Testis (tissue), 2 donors: Measurements from ENCODE around the gene ARFGEF3.

Experiments
- POLR2A ChIP-seq: fragments of 450-650 bp; IDR thresholded peaks from one replicate; pipeline ENCODE4 v1.6.1; 2017; ENCODE audit warnings: antibody characterized with exemption, mild to moderate bottlenecking, moderate library complexity
- TF ChIP-seq, protein P1 (sequence below), 3 experiments: fragments of 450-650 bp in 2 of 3; fragments of 200-600 bp in 1 of 3; sonication (generic) in 1 of 3; IDR thresholded peaks; one replicate each; pipeline ENCODE4 v1.5.1; 2016 to 2019; ENCODE audit warnings: antibody characterized with exemption in 3 of 3, mild to moderate bottlenecking in 2 of 3, moderate library complexity in 1 of 3

DNA sequence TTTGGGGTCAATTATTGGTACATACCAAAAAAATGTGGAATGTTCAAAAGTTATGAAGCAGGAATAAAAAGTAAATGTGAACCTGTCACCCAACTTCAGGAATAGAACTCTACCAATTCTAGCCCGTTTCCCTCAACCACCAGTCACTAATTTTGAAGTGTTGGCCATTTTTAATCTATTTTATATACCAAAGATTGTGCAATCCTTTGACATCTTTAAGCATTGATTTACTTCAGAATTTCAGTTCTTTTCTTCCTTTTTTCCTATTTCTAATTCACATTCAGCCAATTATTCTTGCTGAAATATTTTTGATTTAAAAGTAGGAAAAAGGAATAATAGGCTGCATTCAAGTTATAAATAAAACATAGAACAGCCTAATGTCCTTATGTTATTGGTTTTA is 169.0 kb downstream of the ARFGEF3 start:
- TF ChIP-seq, protein P1, sequence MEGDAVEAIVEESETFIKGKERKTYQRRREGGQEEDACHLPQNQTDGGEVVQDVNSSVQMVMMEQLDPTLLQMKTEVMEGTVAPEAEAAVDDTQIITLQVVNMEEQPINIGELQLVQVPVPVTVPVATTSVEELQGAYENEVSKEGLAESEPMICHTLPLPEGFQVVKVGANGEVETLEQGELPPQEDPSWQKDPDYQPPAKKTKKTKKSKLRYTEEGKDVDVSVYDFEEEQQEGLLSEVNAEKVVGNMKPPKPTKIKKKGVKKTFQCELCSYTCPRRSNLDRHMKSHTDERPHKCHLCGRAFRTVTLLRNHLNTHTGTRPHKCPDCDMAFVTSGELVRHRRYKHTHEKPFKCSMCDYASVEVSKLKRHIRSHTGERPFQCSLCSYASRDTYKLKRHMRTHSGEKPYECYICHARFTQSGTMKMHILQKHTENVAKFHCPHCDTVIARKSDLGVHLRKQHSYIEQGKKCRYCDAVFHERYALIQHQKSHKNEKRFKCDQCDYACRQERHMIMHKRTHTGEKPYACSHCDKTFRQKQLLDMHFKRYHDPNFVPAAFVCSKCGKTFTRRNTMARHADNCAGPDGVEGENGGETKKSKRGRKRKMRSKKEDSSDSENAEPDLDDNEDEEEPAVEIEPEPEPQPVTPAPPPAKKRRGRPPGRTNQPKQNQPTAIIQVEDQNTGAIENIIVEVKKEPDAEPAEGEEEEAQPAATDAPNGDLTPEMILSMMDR (IDR thresholded peaks at IDR 0.05): no peak
- no peak for TF ChIP-seq POLR2A
